GM12801 (cell line): Measurements from ENCODE around the gene CRACDL.

Experiments used
- CTCF ChIP-seq: IDR thresholded peaks from one replicate; pipeline ENCODE4 v1.5.1; 2011; ENCODE audit warnings: control low read depth; ENCODE audit not compliant: insufficient read length; ENCODE audit errors: extremely low read depth

Gene CRACDL

DNA sequence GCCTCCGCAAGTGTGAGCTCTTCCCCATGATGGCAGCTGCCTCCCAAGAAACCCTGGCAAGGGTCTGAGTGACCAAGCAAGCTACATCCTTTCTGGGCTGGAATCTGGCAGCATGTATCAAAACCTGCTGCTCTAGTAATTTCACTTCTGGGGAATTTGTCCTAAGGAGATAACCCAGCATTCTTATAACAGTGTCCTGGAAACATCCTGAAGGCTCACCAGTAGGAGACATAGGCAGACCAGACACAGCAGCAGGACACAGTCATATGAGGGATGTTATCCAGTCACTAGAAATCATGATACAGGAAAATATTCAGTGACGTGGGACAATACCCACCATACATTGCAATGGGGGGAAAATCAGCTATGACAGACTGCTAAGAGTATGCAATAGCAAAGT lies 64.5 kb downstream of the CRACDL start:
- TF ChIP-seq CTCF: no peak

DNA sequence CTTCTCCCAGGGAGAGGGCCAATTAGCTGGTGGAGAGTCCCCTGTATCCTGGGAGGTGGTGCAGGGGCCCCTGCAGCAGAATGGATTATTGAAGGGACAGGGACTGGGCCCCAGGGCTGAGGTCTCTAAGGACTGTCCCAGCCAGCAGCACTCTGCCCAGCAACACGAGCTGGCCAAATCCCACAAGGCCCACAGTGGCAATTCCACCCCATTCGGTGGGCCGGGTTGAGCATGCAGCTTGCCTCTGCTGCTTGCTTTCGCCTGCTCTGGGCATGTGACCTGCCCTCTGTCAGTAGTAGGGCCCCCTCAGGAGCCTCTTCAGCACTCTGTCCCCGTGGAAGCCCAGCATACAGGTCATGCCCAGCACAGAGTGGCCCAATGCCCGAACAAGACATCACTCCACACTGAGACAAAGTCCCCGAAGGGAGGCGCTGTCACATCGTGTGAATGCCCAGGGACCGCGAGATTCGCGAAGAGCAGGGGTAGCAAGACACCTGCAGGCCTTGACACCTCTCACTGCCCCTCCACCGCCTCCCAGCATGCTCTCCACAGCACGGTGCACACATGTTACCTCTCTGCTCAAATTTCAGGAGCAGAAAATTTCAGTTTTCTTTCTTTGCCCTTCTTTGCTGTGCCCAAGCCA lies 65.4 kb downstream of the CRACDL start:
- no peak for TF ChIP-seq CTCF

- TF ChIP-seq CTCF: no peak
These were observed 66.2 kb downstream of the CRACDL start for GRCh38 chr2:98869870-98870269.

- no peak for TF ChIP-seq CTCF
These were observed 66.8 kb downstream of the CRACDL start for GRCh38 chr2:98869272-98869641.

- no peak for TF ChIP-seq CTCF
These were observed 67.3 kb downstream of the CRACDL start for GRCh38 chr2:98868548-98869271.

DNA sequence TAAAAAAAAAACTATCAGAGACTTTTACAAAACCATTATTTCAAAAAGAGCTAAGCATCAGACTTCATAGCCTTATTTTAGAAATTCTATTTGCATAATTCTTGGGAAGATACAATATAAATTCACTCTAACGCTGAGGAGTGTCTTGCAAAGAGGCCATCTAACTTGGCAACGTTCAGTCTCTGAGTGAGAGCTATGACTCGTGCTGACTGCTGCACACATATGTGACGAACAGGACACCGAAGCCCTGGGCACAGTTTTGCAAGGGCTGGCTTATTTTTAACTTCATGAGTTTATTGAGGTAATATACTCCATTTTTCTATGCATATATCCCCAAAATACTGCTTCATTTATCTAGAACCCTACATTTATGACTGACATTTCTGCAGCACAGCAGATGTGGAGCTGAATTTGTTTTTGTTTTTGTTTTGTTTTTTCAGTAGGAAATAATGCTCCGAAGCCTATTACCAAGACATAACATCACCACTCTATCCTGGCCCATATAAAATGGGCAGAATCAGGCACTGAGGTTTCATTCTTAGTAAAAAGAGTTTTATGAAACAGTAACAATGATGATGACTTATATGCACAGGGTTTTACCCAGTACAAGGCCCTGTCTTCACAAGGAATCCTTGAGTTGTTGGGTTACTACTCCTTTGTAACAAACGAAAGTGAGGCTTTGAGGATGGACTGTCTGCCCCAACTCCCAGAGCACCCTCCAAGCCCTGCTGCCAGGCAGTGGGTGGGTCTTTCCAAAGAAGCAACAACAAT lies 68.3 kb downstream of the CRACDL start:
- no peak for TF ChIP-seq CTCF

DNA sequence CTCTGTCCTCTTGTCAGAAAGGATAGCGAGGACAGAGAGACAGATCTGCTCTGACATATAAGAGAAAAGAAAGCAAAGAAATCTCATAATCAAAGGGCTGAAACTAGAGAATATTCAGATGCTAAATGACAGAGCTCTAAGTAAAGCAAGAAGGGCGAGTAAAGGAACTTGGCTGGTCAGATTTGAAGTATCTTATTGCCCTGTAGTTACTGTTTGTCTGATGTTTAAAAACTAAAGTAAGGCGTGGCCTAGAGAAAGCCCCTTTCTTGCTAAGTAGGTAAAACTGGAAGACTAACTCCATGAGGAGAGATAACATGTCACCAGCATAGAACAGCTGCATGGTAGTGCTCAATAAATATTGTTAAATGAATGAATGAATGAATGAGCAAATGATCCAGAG lies 70.0 kb downstream of the CRACDL start:
- TF ChIP-seq CTCF: no peak
